GM21825 (cell line): ENCODE data around the gene IL34.
"Not testable (repeated sequence)": the region's sequence is repeated elsewhere in the genome, so short reads cannot be mapped to it uniquely, and the experiment has no call there.

ENCODE experiments used
- ATAC-seq: cut with Tn5 transposase; IDR thresholded peaks from one replicate; pipeline ENCODE4 v1.9.1; 2021; ENCODE audit warnings: mild to moderate bottlenecking, moderate library complexity; ENCODE audit not compliant: unreplicated experiment

IL34 gene

GRCh38 chr16:70656712-70657263 is 10.4 kb downstream of the IL34 start:
- ATAC-seq: no peak

GRCh38 chr16:70657956-70658355 is 11.6 kb downstream of the IL34 start:
- ATAC-seq: no peak

GRCh38 chr16:70658921-70659320 is 12.6 kb downstream of the IL34 start:
- ATAC-seq: no peak

GRCh38 chr16:70659546-70659945 is 13.2 kb downstream of the IL34 start:
- ATAC-seq: no peak

GRCh38 chr16:70659953-70660671 is 13.8 kb downstream of the IL34 start:
- no peak for ATAC-seq

GRCh38 chr16:70660672-70661350 is 14.5 kb downstream of the IL34 start:
- ATAC-seq: no peak

- ATAC-seq: no peak
These were observed 15.2 kb downstream of the IL34 start for GRCh38 chr16:70661534-70661917.

- ATAC-seq: no peak
These were observed 15.7 kb downstream of the IL34 start for GRCh38 chr16:70661918-70662641.

- no peak for ATAC-seq
These were observed 16.7 kb downstream of the IL34 start for GRCh38 chr16:70662991-70663523.

GRCh38 chr16:70663524-70664324 is 17.4 kb downstream of the IL34 start:
- ATAC-seq: no peak

GRCh38 chr16:70664325-70665112 is 18.2 kb downstream of the IL34 start:
- no peak for ATAC-seq

GRCh38 chr16:70665113-70665694 is 18.8 kb downstream of the IL34 start:
- ATAC-seq: no peak

- no peak for ATAC-seq
These were observed 19.7 kb downstream of the IL34 start for GRCh38 chr16:70665806-70666735.

- ATAC-seq: no peak
These were observed 23.8 kb downstream of the IL34 start for GRCh38 chr16:70670175-70670574.

- ATAC-seq: not testable (repeated sequence)
These were observed 24.6 kb downstream of the IL34 start for GRCh38 chr16:70670938-70671337.

- no peak for ATAC-seq
These were observed 28.1 kb downstream of the IL34 start for GRCh38 chr16:70674221-70675014.

GRCh38 chr16:70675851-70676513 is 29.6 kb downstream of the IL34 start:
- no peak for ATAC-seq
